HG02943 (cell line): Measurements from ENCODE around the gene NPPC.
"Not testable (repeated sequence)": the region's sequence is repeated elsewhere in the genome, so short reads cannot be mapped to it uniquely, and the experiment has no call there.

ENCODE experiments used
- ATAC-seq: cut with Tn5 transposase; IDR thresholded peaks from one replicate; pipeline ENCODE4 v1.9.1; 2021; ENCODE audit warnings: mild to moderate bottlenecking, low read depth, moderate library complexity; ENCODE audit not compliant: unreplicated experiment

The NPPC gene

GRCh38 chr2:231923010-231923344, 3.2 kb downstream of the NPPC start:
- ATAC-seq = no peak

GRCh38 chr2:231922311-231923009, 3.7 kb downstream of the NPPC start:
- no peak for ATAC-seq

GRCh38 chr2:231920795-231921194, 5.4 kb downstream of the NPPC start:
- no peak for ATAC-seq

- ATAC-seq = no peak
Measured at GRCh38 chr2:231920366-231920765, 5.8 kb downstream of the NPPC start.

- ATAC-seq = no peak
Measured at GRCh38 chr2:231919341-231920035, 6.7 kb downstream of the NPPC start.

GRCh38 chr2:231918501-231919330, 7.5 kb downstream of the NPPC start:
- no peak for ATAC-seq

GRCh38 chr2:231917280-231918066, 8.7 kb downstream of the NPPC start:
- ATAC-seq = no peak

- no peak for ATAC-seq
Measured at GRCh38 chr2:231914077-231914690, 12.0 kb downstream of the NPPC start.

- ATAC-seq = no peak
Measured at GRCh38 chr2:231911381-231911780, 14.8 kb downstream of the NPPC start.

GRCh38 chr2:231910771-231911170, 15.4 kb downstream of the NPPC start:
- no peak for ATAC-seq

GRCh38 chr2:231910161-231910560, 16.0 kb downstream of the NPPC start:
- not testable (repeated sequence) for ATAC-seq

- no peak for ATAC-seq
Measured at GRCh38 chr2:231909631-231910030, 16.6 kb downstream of the NPPC start.

GRCh38 chr2:231908584-231908983, 17.6 kb downstream of the NPPC start:
- no peak for ATAC-seq

- ATAC-seq = no peak
Measured at GRCh38 chr2:231907765-231908164, 18.4 kb downstream of the NPPC start.

- no peak for ATAC-seq
Measured at GRCh38 chr2:231905026-231905425, 21.2 kb downstream of the NPPC start.

GRCh38 chr2:231904161-231904611, 22.0 kb downstream of the NPPC start:
- no peak for ATAC-seq

- no peak for ATAC-seq
Measured at GRCh38 chr2:231902598-231902997, 23.6 kb downstream of the NPPC start.

- no peak for ATAC-seq
Measured at GRCh38 chr2:231900972-231901371, 25.2 kb downstream of the NPPC start.

GRCh38 chr2:231900486-231900942, 25.7 kb downstream of the NPPC start:
- ATAC-seq = no peak
